ENCODE measurements around the gene FARP1. TPM values are rescaled to one million over a fixed set of nuclear protein-coding genes. Genes with fewer than 3 reads are reported as not detected.

Gene FARP1
- total RNA-seq, 1 donor, result 125 TPM

DNA sequence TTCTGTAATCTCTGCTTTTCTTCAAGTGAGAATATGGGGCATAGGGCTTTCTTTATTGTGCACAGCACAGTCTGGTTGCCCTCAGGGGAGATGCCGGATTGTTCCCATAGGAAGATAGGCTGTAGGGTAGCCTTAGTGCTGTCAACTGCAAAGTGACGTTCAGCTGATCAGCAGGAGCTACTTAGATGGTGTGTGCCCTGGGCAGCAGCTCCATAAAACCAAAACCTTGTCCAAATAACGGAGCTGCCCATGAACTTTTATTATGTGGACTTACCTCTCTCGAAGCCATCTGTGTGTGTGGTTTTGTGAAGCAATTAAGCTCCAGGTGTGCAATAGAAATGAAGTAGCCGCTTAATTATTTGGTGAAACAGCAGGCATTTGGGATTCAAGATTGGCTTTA lies 154.2 kb downstream of the FARP1 start:
- DNase-seq (ENCODE audit: low read depth), result no peak
- no peak overlapping the region for H3K4me3 ChIP-seq (ENCODE audit: low read depth, low read length)
- TF ChIP-seq, protein P1, sequence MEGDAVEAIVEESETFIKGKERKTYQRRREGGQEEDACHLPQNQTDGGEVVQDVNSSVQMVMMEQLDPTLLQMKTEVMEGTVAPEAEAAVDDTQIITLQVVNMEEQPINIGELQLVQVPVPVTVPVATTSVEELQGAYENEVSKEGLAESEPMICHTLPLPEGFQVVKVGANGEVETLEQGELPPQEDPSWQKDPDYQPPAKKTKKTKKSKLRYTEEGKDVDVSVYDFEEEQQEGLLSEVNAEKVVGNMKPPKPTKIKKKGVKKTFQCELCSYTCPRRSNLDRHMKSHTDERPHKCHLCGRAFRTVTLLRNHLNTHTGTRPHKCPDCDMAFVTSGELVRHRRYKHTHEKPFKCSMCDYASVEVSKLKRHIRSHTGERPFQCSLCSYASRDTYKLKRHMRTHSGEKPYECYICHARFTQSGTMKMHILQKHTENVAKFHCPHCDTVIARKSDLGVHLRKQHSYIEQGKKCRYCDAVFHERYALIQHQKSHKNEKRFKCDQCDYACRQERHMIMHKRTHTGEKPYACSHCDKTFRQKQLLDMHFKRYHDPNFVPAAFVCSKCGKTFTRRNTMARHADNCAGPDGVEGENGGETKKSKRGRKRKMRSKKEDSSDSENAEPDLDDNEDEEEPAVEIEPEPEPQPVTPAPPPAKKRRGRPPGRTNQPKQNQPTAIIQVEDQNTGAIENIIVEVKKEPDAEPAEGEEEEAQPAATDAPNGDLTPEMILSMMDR (IDR thresholded peaks at IDR 0.05; ENCODE audit: insufficient read depth, low read depth, low read length), result no peak

DNA sequence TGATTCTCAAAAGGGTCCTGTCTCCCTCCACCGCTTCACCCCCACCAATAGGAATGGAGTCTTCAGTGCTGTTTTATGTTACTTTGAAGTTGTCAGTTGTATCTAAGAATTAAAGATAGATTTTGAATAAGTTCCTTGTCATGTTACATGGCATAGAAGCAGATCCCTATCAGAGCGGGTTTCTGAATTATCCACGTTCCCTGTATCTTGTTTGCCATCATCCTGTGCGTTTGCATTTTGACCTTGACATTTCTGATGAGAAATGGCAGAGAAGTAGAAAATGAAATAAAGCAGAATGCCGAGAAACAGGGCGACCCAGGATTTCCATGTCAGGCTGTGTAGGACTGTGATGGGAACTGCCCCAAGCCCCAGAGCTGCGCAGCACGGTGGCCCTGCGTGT lies 154.9 kb downstream of the FARP1 start:
- DNase-seq (ENCODE audit: low read depth), result no peak
- H3K4me3 ChIP-seq (ENCODE audit: low read depth, low read length), result no peak overlapping the region
- TF ChIP-seq, protein P1 (IDR thresholded peaks at IDR 0.05; ENCODE audit: insufficient read depth, low read depth, low read length), result no peak

DNA sequence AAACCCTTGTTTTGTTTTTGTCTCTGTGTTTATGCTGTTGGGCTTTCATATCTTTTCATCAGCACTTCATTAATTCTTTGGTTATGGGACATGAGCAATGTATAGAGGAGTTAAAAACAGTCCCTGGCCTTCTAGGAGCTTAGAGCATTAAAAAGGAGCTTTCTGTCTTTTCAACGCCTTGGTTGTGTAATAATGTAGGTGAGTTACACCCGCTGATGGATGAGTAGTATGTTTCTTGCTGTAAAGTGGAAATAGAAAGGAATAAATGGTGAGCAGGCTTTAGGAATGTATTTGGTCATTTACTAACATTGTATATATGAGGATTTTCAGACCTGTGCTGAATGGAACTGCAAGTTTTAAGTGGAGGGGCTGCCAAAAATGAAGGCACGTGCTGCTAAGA lies 155.7 kb downstream of the FARP1 start:
- DNase-seq (ENCODE audit: low read depth), result no peak
- H3K4me3 ChIP-seq (ENCODE audit: low read depth, low read length), result no peak overlapping the region
- TF ChIP-seq, protein P1 (IDR thresholded peaks at IDR 0.05; ENCODE audit: insufficient read depth, low read depth, low read length), result no peak

DNA sequence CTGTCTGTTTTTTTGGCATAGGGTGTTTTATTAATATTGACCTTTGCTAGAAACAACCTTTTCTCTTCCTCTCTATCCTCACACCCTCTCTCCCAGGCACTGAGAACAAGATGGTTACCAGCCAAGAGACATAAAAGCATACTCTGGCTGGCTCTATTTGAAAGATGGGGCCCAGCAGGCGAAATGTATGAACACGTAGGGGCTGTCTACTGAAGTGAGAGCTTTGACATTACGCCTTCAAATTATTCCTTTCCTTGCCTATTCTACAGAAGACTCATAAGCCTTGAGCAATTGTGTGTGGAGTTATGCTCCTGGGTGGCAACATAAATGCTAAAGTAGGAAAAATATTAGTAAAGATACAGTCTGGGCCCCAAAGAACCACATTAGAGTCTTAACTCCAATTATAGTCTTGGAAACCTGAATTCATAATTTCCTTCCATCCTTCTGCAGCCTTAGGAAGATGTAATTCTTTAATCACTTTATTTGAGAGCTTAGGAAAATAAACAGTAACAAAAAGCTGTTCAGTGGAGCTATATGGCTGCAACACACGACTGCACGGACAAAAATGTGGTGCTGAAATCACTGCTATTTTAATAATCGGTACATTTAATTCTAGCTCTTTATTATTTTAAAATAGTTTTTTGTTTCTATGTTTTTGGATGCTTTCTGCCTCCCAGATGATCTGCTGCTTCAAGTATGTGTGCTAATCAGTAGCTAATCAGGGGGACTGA lies 156.5 kb downstream of the FARP1 start:
- DNase-seq (ENCODE audit: low read depth), result no peak
- TF ChIP-seq, protein P1 (IDR thresholded peaks at IDR 0.05; ENCODE audit: insufficient read depth, low read depth, low read length), result no peak
- H3K4me3 ChIP-seq (ENCODE audit: low read depth, low read length), result no peak overlapping the region

DNA sequence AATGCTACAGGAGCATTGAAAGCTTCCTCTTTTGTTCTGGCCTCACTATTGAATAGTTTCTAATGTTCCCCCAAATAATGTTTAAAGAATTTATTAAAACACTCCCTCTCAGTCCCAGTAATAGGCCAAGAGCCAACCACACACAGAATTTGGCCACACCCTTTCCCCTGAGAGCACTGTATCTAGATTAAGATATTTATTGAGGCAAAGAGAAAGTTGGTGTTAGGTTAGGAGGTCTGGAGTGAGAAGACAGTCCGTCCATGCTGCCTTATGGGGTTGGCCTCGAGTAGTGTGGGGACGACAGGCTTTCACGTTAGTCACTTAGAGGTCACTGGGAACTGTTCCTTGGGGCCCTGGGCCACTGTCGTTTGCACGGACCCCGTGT lies 157.1 kb downstream of the FARP1 start:
- no peak overlapping the region for H3K4me3 ChIP-seq (ENCODE audit: low read depth, low read length)
- peak; percentile 37 for DNase-seq (ENCODE audit: low read depth)
- TF ChIP-seq, protein P1 (IDR thresholded peaks at IDR 0.05; ENCODE audit: insufficient read depth, low read depth, low read length), result no peak

DNA sequence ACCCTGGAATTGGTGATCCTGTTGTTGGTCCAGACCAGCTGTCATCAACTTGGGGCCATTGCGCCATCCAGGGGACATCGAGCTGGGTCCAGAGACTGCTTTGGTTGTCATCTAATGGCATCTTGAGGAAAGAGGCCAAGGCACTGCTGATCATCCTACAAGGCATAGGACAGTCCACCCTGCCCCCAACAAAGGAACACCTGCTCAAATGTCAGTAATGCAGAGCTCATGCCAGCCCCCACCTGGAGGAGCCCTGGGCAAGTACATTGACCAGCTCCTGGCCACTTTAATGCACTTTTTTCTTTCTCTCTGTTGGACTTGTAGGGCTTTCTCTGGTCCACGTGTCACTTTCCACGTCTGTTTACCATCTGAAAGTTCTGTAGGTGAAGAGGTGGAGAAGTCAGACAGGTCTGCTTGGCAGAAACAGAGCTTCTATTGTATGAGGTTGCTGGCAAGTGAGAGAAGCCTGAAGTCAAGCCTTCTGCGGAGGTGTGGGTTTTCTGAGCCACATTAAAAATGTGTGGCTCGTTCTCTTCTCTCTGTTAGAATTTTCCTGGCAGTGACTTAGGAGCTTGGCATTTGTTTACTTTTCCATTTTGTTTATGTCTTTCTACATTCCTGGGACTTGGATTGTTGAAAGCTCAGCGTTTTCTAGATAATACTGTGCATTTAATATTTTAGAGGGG lies 158.2 kb downstream of the FARP1 start:
- TF ChIP-seq, protein P1 (IDR thresholded peaks at IDR 0.05; ENCODE audit: insufficient read depth, low read depth, low read length), result no peak
- peak; percentile 86 for DNase-seq (ENCODE audit: low read depth)
- peak overlapping the region; percentile 32 for H3K4me3 ChIP-seq (ENCODE audit: low read depth, low read length)
